Kidney tubule cell (primary cell): ENCODE measurements around the gene ESRRA.

Source experiments
- DNase-seq: peaks from one replicate; pipeline ENCODE4 v3.0.0-alpha.2; 2018; ENCODE audit warnings: low spot score

ESRRA gene

DNA sequence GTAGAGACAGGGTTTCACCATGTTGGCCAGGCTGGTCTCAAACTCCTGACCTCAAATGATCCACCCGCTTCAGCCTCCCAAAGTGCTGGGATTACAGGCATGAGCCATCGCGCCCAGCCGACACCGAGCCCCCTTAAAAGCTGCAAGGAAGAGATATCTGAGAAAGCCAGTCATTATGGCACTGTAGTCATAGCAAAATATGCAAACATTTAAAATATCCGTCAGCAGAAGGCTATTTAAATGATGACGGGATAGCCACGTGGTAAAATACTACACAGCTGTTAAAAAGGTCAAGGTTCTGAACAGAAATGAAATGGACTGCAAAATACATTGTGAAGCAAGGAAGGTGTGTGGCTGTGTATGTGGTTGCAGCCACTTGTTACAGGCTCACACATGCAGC lies 28.2 kb downstream of the ESRRA start:
- no peak for DNase-seq

DNA sequence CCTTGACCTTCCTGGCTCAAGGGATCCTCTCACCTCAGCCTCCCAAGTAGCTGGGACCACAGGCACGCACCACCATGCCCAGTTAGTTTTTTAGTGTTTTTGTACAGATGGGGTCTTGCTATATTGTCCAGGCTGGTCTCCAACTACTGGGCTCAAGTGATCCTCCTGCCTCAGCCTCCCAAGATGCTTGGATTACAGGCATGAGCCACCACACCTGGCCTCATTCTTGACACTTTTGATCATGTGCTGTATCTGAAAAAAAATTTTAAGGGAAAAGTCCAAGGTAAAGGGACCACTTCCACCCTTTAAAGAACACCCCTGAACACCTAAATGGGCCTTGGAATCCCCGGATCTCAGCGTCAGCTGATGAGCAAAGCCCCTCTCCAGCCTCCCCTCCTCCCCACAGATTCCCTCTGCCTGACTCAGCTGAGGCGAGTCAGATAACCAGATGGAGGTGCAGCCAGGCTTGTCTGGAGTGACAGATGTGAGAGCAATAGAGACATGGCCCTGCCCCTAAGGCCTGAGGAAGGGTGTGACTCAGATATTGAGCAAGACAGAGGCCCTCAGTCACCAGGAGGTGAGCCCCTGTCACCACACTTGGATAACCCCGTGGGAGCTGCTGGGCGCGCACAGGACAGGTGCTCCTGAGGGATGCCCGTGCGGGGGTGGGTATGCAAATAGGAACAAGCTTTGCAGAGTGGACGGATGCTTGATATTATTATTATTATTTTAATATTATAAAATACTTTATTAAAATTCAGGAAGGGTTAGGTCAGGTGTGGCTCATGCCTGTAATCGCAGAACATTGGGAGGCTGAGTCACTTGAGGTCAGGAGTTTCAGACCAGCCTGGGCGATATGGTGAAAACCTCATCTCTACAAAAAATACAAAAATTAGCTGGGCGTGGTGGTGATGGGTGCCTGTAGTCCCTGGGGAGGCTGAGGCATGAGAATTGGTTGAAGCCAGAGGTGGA lies 29.7 kb downstream of the ESRRA start:
- DNase-seq = peak; percentile 100

DNA sequence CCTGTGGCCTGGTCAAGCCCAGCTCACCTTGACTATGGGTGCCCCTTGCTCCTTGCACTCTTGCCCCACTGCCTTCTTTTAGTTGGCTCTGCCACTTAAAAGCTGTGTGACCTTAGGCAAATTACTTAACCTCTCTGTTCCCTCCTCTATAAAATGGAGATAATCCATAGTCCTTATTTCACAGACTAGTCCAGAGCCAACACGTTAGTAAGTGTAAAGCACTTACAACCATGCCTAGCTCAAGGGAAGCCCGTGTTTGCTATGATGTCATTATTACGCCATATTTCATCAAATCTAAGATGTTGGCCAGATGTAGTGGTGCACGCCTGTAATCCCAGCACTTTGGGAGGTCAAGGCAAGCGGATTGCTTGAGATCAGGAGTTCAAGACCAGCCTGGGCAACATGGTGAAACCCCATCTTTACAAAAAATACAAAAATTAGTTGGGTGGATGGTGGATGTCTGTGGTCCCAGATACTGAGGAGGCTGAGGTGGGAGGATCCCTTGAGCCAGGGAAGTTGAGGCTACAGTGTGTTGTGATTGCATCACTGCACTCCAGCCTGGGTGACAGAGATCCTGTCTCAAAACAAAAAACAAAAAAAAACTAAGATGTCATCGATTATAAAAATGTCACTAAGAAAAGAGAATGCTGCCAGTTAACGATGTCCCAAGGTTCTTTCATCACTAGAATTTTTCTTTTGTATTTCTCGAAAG lies 32.4 kb downstream of the ESRRA start:
- DNase-seq = no peak

DNA sequence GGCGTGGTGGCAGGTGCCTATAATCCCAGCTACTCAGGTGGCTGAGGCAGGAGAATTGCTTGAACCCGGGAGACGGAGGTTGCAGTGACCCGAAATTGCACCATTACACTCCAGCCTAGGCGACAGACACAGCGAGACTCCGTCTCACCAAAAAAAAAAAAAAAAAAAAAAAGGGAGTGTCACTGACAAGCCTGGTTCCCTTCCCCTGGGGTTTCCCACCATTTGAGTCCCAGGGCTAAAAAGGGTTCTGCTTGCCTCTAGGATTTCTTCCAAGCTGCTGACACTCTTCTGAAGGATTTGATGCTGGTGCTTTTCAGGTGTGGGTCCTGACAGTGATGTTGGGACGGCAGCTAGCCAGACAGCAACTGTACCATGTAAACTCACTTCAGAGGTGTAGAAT lies 33.4 kb downstream of the ESRRA start:
- DNase-seq = no peak

DNA sequence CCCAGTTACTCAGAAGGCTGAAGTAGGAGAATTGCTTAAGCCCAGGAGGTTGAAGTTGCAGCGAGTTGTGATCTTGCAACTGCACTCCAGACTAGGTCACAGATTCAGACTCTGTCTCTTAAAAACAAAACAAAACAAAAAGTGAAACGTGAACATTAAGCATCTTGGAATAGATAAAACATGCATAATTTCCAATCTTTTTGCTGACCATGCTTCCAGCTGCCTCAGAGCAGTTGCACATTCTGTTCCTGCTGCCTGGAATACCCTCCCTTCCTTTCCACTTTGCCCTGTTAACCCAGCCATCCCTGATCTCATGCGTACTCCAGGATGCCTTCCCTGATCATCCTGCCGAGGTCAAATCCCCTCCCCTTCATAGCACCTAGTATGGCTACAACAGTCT lies 34.0 kb downstream of the ESRRA start:
- no peak for DNase-seq

DNA sequence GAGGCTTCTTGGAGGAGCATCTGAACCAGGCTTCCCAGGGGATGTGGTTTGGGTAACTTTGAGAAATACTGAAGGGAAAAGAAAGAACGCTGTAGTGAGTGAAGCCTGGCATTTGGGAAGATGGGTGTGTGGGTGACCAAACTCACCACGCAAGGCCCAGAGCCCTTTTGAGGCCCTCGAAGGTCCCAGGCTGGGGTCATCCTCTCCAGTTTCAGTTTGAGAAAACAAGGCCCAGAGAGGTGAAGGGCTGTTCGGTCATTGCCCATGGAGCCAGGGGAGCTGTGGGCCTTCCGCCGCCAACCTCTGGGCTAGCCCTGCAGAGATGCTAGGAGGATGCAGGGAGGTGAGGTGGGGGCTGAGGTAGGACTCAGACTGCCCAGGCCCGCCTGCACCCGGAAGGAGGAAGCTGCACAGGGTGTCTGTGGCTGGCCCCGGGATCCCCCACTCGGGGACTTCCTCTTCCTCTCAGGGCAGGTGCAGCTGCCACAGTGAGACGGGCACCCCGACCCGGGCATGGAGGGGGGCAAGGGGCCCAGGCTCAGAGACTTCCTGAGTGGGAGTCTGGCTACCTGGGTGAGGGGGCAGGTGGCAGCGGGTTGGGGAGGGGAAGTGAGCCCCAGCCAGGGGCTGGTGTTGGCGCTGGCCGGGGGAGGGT lies 34.6 kb downstream of the ESRRA start, which contains the start of gene CCDC88B:
CCDC88B (plus strand) TSS at position 451 of the 655 bp plus-strand sequence; CDS start at position 514, 63 bp downstream.
- no peak for DNase-seq

DNA sequence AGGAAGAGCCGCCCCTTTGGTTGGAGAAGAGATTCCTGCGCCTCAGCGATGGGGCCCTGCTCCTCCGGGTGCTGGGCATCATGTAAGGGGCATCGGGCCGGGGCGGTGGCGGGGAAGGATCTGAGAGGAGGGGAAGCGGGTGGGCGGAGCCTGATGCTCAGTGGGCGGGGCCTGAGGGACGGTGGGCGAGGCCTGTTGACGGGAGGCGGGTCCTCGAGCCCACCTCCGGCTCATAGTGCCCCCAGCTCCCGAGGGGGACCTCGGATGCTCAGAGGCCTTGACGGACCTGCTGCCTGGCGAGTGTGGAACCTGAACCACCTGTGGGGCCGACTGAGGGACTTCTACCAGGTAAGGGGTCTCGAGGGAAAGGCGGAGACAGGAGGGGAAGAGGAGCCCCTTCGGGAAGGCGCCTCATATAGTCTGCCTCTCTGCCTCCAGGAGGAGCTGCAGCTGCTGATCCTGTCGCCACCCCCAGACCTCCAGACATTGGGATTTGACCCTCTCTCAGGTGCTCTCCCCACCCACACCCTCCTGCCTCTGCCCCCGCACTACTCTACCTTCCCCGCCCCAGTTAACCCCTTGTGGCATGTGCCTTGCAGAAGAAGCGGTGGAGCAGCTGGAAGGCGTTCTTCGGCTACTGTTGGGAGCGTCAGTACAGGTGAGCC lies 35.5 kb downstream of the ESRRA start:
- DNase-seq = no peak

DNA sequence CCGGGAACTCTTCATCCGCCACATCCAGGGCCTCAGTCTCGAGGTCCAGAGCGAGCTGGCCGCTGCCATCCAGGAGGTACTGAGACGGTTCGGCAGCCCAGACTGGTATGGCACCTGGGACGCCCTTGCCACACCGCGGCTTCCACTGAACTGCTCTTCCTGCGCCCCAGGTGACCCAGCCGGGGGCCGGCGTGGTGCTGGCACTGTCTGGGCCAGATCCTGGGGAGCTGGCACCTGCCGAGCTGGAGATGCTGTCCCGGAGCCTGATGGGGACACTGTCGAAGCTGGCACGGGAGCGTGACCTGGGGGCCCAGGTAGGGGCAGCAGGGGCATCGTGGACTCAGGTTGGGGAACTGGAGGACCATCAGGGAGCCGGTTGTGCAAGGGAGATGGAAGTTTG lies 36.1 kb downstream of the ESRRA start:
- DNase-seq = no peak

DNA sequence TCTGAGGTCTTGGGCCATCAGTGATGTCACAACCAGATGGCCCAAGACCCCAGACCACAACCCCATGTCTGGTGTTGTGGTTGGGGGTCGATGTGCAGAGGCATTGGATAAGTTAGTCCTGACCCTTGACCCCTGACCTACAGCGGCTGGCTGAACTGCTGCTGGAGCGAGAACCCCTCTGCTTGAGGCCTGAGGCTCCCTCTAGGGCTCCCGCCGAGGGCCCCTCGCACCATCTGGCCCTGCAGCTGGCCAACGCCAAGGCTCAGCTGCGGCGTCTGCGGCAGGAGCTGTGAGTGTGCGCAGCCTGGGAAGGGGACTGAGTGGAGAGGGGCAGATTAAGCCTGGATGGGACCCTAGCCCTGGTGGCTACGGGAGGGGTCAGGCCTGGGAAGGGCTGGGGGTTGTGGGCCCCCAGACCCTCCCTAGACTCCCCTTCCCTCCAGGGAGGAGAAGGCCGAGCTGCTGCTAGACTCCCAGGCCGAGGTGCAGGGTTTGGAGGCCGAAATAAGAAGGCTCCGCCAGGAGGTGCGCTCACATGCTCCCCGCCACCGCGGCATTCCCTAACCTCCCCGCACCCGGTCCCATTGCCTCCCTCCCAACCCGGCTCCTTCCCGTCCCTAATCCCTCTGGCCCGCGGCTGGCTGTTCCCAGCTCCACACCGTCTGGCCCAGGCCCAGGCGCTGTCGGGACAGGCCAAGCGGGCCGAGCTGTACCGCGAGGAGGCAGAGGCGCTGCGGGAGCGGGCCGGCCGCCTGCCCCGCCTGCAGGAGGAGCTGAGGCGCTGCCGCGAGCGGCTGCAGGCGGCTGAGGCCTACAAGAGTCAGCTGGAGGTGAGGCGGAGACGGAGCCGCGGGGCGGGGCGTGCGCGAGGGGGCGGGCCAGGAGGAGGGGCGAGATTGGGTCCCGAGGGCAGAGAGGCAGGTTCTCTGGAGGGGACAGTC lies 36.8 kb downstream of the ESRRA start:
- peak; percentile 91 for DNase-seq

DNA sequence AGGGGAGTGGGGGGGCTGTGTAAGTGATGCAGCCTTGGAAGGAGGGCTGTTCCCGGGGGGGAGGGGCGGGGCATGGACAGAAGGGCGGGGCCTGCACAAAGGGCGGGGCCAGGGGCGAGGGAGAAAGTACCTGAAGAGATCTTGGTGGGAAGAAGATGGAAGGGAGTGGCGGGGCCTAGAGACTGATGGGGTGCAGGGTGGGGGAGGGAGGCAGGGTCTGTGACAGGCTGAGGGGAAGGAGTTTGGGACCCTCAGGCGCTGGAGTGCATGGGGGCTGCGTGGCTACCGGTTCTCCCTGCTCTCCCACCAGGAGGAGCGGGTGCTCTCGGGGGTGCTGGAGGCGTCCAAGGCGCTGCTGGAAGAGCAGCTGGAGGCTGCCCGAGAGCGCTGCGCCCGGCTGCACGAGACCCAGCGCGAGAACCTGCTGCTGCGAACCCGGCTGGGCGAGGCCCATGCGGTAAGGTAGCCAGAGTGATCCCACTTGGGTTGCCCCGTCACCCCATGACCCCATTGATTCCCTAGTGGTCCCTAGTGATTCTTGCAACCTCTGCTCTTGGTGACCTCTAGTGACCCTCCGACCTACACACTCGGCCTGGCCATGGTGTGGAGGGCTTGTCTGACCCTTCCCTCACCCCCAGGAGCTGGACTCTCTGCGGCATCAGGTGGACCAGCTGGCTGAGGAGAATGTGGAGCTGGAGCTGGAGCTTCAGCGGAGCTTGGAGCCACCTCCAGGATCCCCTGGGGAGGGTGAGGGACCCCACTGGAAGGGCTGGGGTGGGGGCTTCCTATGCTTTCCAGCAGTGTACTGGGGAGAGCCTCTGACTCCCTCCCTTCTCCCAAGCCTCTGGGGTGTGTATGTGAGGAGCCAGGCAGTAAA lies 37.8 kb downstream of the ESRRA start:
- no peak for DNase-seq

DNA sequence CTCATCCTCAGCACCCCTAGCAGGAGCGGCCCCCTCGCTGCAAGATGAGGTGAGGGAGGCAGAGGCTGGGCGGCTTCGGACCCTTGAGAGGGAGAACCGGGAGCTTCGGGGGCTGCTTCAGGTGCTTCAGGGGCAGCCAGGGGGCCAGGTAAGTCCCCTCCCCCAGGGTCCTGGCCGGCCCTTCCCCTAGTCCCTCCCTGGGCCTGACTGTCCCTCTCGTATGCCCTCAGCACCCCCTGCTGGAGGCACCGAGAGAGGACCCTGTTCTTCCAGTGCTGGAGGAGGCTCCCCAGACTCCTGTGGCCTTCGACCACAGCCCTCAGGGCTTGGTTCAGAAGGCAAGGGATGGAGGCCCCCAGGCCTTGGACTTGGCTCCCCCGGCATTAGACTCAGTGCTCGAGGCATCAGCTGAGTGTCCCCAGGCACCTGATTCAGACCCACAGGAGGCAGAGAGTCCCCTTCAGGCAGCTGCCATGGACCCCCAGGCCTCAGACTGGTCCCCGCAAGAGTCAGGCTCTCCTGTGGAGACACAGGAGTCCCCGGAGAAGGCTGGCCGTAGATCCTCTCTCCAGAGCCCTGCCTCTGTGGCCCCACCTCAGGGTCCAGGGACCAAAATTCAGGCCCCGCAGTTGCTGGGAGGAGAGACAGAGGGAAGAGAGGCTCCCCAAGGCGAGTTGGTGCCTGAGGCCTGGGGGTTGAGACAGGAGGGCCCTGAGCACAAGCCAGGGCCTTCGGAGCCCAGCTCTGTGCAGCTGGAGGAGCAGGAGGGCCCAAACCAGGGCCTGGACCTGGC lies 38.6 kb downstream of the ESRRA start:
- DNase-seq = no peak

DNA sequence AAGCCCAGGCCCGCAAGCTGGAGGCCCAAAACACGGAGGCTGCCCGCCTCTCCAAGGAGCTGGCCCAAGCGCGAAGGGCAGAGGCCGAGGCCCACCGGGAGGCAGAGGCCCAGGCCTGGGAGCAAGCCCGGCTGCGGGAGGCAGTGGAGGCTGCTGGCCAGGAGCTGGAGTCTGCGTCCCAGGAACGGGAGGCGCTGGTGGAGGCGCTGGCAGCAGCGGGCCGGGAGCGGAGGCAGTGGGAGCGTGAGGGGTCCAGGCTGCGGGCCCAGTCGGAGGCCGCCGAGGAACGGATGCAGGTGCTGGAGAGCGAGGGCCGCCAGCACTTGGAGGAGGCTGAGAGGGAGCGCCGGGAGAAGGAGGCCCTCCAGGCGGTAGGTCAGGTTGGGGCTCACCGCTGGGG lies 39.5 kb downstream of the ESRRA start:
- no peak for DNase-seq

DNA sequence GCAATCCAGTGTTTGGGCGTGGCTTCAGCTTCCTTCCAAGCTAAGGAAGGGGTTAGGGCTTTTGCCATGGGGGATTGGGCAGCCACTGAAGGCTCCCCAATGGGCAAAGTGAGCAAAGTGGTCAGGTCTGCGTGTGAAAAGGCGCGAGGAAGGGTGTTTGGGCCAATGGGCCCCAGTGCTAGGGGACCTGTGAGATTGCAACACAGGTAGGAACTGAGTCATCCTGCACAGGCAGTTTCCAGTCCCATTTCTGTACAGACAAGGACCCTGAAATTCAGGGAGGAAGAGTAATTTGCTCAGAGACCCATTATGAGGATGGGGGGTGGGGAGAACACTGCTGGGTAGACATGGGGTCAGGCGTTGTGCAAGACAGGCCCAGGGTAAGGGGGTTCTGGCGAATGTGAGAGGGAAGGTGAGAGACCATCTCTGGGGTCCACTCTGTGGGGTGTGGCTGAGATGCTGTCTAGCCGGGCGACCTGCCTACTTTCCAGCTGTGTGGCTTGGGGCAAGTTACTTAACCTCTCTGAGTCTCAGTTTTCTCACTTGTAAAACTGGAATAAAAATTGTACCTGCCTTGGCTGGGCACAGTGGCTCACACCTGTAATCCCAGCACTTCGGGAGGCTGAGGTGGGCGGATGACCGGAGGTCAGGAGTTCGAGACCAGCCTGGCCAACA lies 42.0 kb downstream of the ESRRA start:
- DNase-seq = peak; percentile 16

DNA sequence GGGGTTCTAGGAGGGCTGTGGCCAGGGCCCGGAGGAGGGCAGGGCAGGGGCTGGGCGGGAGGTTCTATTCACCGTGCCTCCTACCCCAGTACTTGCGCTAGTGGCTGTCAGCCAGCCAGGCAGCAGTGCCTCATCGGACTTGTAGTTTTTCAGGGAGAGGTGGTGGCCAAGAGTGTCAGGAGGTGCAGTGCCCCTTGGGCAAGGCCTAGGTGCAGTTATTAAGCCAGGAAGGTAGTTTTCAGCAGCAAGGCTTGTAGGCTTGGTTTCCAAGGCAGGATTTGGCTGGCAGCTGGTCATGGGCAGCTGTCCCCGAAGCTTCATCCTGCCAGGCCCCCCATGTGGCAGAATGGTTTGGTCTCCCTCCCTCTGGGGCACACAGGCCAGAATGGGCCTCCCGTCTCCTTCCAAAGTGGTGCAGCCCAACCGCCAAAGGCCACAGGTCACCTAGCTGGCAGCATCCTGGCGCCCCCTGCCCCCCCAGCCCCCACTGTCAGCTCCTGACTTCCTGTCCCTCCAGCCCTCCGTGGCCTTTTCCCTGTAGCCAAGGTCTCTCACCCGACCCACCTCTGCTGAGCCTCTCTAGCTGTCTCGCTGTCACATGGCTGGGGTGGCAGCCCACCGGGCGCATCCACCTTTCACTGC lies 43.2 kb downstream of the ESRRA start:
- DNase-seq = no peak

DNA sequence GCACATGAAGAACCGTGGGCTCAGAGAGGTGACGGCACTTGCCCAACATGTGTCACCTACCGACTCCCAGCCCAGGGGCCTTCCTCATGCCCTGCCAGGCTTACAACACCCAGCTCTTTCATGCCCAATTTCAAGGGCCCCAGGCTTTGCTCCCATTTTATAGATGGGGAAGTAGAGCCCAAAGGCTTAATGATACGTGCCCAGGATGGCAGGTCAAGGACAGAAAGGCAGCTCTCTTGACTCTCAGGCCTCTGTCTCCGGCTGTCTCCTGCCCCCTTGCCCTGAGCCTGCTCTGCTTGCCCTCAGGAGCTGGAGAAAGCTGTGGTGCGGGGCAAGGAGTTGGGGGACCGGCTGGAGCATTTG lies 43.7 kb downstream of the ESRRA start:
- no peak for DNase-seq

DNA sequence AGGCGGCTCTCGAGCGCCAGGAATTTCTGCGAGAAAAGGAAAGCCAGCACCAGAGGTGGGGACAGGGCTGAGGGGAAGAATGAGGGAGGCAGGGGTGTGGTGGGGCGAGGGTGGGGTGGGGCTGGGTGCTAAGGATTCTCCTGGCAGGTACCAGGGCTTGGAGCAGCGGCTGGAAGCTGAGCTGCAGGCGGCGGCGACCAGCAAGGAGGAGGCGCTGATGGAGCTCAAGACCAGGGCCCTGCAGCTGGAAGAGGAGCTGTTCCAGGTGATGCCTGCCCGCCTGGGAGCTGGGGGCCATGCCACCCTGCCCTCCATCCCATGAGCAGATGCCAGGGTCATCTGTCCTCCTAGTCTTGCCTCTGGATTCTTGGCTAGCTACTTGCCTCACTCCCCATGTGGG lies 44.1 kb downstream of the ESRRA start:
- DNase-seq = no peak

DNA sequence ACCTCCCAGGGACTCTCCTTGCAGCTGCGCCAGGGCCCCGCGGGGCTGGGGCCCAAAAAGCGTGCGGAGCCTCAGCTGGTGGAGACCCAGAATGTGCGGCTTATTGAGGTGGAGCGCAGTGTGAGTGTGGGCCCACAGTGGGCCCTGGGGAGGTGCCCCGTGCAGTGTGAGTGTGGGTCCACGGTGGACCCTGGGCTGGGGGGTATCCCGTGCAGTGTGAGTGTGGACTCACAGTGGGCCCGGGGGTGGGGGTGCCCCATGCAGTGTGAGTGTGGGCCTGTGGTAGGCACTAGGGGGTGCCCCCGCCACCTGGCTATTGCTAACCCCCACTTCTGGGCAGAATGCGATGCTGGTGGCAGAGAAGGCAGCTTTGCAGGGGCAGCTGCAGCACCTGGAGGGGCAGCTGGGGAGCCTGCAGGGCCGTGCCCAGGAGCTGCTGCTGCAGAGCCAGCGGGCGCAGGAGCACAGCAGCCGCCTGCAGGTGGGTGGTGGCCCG lies 45.9 kb downstream of the ESRRA start:
- DNase-seq = no peak
